Liver (tissue), 3 donors: ENCODE results near the gene RARRES1.

Experiments
- GABPA ChIP-seq, 2 donors: IDR thresholded peaks in 1 of 2; conservative IDR thresholded peaks in 1 of 2; 2 replicates each; pipeline ENCODE4 v1.6.1; 2016; ENCODE audit warnings: antibody characterized with exemption in 2 of 2, mild to moderate bottlenecking in 1 of 2, moderate library complexity in 1 of 2
- RXRA ChIP-seq, 2 donors: IDR thresholded peaks; 2 replicates each; pipeline ENCODE4 v1.6.1; 2017 to 2018; ENCODE audit warnings: antibody characterized with exemption in 2 of 2, mild to moderate bottlenecking in 1 of 2
- TAF1 ChIP-seq: conservative IDR thresholded peaks from 2 replicates; pipeline ENCODE4 v1.6.1; 2016; ENCODE audit warnings: antibody characterized with exemption, mild to moderate bottlenecking
- TF ChIP-seq, protein P1 (sequence below): fragments of 150-350 bp; IDR thresholded peaks from 2 replicates; pipeline ENCODE4 v1.5.1; 2017; ENCODE audit warnings: improper control_type of control experiment, low read depth, low read length; ENCODE audit not compliant: missing input control
- TF ChIP-seq, protein P2 (sequence below): IDR thresholded peaks from 2 replicates; pipeline ENCODE4 v1.6.1; 2016; ENCODE audit warnings: antibody characterized with exemption, mild to moderate bottlenecking
- TF ChIP-seq, protein P3 (sequence below): IDR thresholded peaks from 2 replicates; pipeline ENCODE4 v1.6.1; 2016; ENCODE audit warnings: antibody characterized with exemption
- donor health status: healthy.
- donor health status: healthy.

DNA sequence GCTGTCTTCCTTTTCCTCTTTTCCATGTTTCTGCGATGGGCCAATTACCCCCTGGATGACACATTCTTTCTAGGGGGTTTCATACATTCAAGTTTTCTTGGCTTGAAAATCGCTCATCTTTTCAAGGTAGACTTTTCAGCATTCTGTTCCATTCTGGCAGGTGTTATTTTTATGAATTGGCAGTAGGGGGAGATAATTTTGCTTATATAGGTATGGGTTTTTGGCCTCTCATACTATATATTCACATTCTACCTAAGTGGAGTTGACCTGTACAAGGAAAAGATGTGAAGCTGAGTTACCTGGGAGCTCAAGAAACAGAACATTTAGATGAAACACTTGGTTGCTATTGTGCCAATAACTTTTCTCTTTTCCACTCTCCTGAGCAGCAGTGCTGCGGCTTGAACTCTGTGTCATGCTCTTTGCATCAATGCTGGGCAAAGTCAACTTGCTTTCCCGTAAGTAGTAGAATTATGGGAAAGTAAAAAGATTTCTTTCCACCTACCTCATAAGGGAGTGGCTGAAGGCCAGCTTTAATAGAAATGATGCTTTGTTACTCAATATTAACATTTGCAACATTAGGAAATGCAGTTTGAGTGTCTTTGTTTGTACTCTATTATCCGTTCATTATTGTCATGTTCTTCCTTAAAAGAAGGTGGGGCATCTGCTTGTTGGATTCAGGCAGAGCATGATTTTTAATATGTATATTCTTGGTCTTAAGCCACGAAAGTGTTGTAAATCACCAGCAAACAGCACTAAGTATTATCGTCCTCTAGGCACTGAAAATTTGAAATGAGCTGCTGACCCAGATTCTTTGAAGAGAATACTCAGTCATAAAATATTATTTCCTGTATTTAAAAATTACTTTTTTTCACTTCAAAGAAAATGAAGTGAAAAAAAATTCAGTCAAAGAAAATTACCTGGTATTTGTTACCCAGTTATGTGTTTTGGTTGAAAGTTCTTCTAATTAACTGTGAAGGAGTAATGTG, 41.9 kb upstream of the RARRES1 start:
- TF ChIP-seq, protein P1, sequence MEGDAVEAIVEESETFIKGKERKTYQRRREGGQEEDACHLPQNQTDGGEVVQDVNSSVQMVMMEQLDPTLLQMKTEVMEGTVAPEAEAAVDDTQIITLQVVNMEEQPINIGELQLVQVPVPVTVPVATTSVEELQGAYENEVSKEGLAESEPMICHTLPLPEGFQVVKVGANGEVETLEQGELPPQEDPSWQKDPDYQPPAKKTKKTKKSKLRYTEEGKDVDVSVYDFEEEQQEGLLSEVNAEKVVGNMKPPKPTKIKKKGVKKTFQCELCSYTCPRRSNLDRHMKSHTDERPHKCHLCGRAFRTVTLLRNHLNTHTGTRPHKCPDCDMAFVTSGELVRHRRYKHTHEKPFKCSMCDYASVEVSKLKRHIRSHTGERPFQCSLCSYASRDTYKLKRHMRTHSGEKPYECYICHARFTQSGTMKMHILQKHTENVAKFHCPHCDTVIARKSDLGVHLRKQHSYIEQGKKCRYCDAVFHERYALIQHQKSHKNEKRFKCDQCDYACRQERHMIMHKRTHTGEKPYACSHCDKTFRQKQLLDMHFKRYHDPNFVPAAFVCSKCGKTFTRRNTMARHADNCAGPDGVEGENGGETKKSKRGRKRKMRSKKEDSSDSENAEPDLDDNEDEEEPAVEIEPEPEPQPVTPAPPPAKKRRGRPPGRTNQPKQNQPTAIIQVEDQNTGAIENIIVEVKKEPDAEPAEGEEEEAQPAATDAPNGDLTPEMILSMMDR = no peak
- TF ChIP-seq TAF1 (no peak), GABPA (IDR thresholded peaks at IDR 0.05 in 1 of 2, conservative IDR thresholded peaks at IDR 0.05 in 1 of 2) (no peak), RXRA (IDR thresholded peaks at IDR 0.05) (no peak)
- TF ChIP-seq, protein P2, sequence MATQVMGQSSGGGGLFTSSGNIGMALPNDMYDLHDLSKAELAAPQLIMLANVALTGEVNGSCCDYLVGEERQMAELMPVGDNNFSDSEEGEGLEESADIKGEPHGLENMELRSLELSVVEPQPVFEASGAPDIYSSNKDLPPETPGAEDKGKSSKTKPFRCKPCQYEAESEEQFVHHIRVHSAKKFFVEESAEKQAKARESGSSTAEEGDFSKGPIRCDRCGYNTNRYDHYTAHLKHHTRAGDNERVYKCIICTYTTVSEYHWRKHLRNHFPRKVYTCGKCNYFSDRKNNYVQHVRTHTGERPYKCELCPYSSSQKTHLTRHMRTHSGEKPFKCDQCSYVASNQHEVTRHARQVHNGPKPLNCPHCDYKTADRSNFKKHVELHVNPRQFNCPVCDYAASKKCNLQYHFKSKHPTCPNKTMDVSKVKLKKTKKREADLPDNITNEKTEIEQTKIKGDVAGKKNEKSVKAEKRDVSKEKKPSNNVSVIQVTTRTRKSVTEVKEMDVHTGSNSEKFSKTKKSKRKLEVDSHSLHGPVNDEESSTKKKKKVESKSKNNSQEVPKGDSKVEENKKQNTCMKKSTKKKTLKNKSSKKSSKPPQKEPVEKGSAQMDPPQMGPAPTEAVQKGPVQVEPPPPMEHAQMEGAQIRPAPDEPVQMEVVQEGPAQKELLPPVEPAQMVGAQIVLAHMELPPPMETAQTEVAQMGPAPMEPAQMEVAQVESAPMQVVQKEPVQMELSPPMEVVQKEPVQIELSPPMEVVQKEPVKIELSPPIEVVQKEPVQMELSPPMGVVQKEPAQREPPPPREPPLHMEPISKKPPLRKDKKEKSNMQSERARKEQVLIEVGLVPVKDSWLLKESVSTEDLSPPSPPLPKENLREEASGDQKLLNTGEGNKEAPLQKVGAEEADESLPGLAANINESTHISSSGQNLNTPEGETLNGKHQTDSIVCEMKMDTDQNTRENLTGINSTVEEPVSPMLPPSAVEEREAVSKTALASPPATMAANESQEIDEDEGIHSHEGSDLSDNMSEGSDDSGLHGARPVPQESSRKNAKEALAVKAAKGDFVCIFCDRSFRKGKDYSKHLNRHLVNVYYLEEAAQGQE = no peak
- TF ChIP-seq, protein P3, sequence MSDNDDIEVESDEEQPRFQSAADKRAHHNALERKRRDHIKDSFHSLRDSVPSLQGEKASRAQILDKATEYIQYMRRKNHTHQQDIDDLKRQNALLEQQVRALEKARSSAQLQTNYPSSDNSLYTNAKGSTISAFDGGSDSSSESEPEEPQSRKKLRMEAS = no peak
